Hepatocyte (in vitro differentiated cells): ENCODE measurements around the gene ARVCF. TPM values are rescaled to one million over a fixed set of nuclear protein-coding genes. Genes with fewer than 3 reads are reported as not detected.

Source experiments
- DNase-seq: peaks from one replicate; pipeline ENCODE4 v3.0.0-alpha.2; 2016; ENCODE audit warnings: low spot score
- H2AFZ ChIP-seq: fragments of 200-600 bp; sonication (generic); 2 replicates; pipeline ENCODE4 v1.6.0; 2016; ENCODE audit warnings: antibody characterized with exemption, mild to moderate bottlenecking
- H3K27ac ChIP-seq: fragments of 200-600 bp; sonication (generic); 2 replicates; pipeline ENCODE4 v1.5.1; 2016; ENCODE audit warnings: mild to moderate bottlenecking
- H3K27me3 ChIP-seq: fragments of 200-600 bp; sonication (generic); 2 replicates; pipeline ENCODE4 v1.6.1; 2016
- H3K36me3 ChIP-seq: fragments of 200-600 bp; sonication (generic); replicated peaks from 2 replicates; pipeline ENCODE4 v1.5.1; 2016; ENCODE audit warnings: low read depth; ENCODE audit not compliant: insufficient read depth
- H3K4me1 ChIP-seq: fragments of 200-600 bp; sonication (generic); 2 replicates; pipeline ENCODE4 v1.5.1; 2016; ENCODE audit warnings: mild to moderate bottlenecking, moderate library complexity; ENCODE audit not compliant: insufficient read depth
- H3K4me2 ChIP-seq: fragments of 200-600 bp; sonication (generic); 2 replicates; pipeline ENCODE4 v1.6.0; 2016
- H3K4me3 ChIP-seq: fragments of 200-600 bp; sonication (generic); 2 replicates; pipeline ENCODE4 v1.5.1; 2016; ENCODE audit warnings: mild to moderate bottlenecking
- H3K79me2 ChIP-seq: fragments of 200-600 bp; sonication (generic); 2 replicates; pipeline ENCODE4 v1.6.0; 2017; ENCODE audit warnings: mild to moderate bottlenecking
- H3K9me2 ChIP-seq: fragments of 200-600 bp; sonication (generic); replicated peaks from 2 replicates; pipeline ENCODE4 v1.6.0; 2017; ENCODE audit warnings: mild to moderate bottlenecking; ENCODE audit not compliant: insufficient read depth
- H3K9me3 ChIP-seq: fragments of 200-600 bp; sonication (generic); 2 replicates; pipeline ENCODE4 v1.5.1; 2016; ENCODE audit warnings: low read depth, mild to moderate bottlenecking
- H4K20me1 ChIP-seq: fragments of 200-600 bp; sonication (generic); 2 replicates; pipeline ENCODE4 v1.6.0; 2016; ENCODE audit warnings: mild to moderate bottlenecking; ENCODE audit not compliant: insufficient read depth, poor library complexity, severe bottlenecking
- CTCF ChIP-seq: fragments of 200-600 bp; sonication (generic); IDR thresholded peaks from 2 replicates; pipeline ENCODE4 v1.5.1; 2016; ENCODE audit warnings: antibody characterized with exemption, mild to moderate bottlenecking; ENCODE audit not compliant: poor library complexity
- EZH2 ChIP-seq: fragments of 200-600 bp; sonication (generic); IDR thresholded peaks from 2 replicates; pipeline ENCODE4 v1.6.1; 2016; ENCODE audit warnings: antibody characterized with exemption, mild to moderate bottlenecking, borderline replicate concordance
- EZH2phosphoT487 ChIP-seq: fragments of 200-600 bp; sonication (generic); IDR thresholded peaks from one replicate; pipeline ENCODE4 v1.6.1; 2018; ENCODE audit warnings: antibody characterized with exemption, mild to moderate bottlenecking, low read depth, moderate library complexity; ENCODE audit not compliant: unreplicated experiment, severe bottlenecking
- WGBS: methylation state at CpG from one replicate; pipeline ENCODE4 v1.1.6; 2016; ENCODE audit warnings: low lambda C conversion rate; ENCODE audit errors: missing lambda C conversion rate; 5-methylcytosine and 5-hydroxymethylcytosine counted together
- polyA plus RNA-seq: library from polyadenylated mRNA; unstranded; fragments of >200 nt; fragmentation: Nextera tagmentation; extraction: Ambion mirVana; gene quantifications from 2 replicates; pipeline ENCODE4 v1.2.1, GENCODE V29; 2016
- total RNA-seq: library from RNA; depleted of rRNA; stranded (reverse); fragments of >200 nt; gene quantifications from 2 replicates; pipeline ENCODE4 v1.2.3, GENCODE V29; 2014

Gene ARVCF
- total and polyA plus RNA-seq, 2 experiments from 2014 or later: 23.8 to 32.5 TPM

- Histone ChIP-seq H3K4me3 (no peak overlapping the region), H3K9me3 (no peaks in the 10 kb centered on the region), H2AFZ (no peak overlapping the region), H3K27me3 (no peaks in the 10 kb centered on the region), H3K36me3 (no peaks in the 10 kb centered on the region), H3K9me2 (no peaks in the 10 kb centered on the region), H3K4me2 (no peak overlapping the region), H4K20me1 (peaks cover 6% of the 10 kb centered on the region), H3K27ac (no peak overlapping the region), H3K79me2 (no peaks in the 10 kb centered on the region), H3K4me1 (no peaks in the 10 kb centered on the region)
- 94% methylated on average over 7 of the region's 7 CpGs for WGBS
- TF ChIP-seq EZH2phosphoT487 (no peak), EZH2 (no peak), CTCF (no peak)
- DNase-seq: no peak
Measured at GRCh38 chr22:20032407-20032991, 15.9 kb upstream of the ARVCF start.

GRCh38 chr22:20031732-20032406 lies 15.2 kb upstream of the ARVCF start:
- Histone ChIP-seq H3K79me2 (no peaks in the 10 kb centered on the region), H3K36me3 (no peaks in the 10 kb centered on the region), H3K9me2 (no peaks in the 10 kb centered on the region), H3K4me3 (no peak overlapping the region), H3K9me3 (no peaks in the 10 kb centered on the region), H3K27ac (no peak overlapping the region), H3K4me1 (no peaks in the 10 kb centered on the region), H4K20me1 (peaks cover 6% of the 10 kb centered on the region), H3K4me2 (no peak overlapping the region), H2AFZ (no peak overlapping the region), H3K27me3 (no peaks in the 10 kb centered on the region)
- 92% methylated on average over 16 of the region's 16 CpGs for WGBS
- no peak for DNase-seq
- no peak for TF ChIP-seq CTCF
- TF ChIP-seq EZH2: no peak
- no peak for TF ChIP-seq EZH2phosphoT487

- no peaks in the 10 kb centered on the region for H3K36me3 ChIP-seq
- no peak for DNase-seq
- H3K4me3 ChIP-seq: no peak overlapping the region
- H4K20me1 ChIP-seq: peaks cover 6% of the 10 kb centered on the region
- H3K9me3 ChIP-seq: no peaks in the 10 kb centered on the region
- no peak overlapping the region for H2AFZ ChIP-seq
- no peaks in the 10 kb centered on the region for H3K4me1 ChIP-seq
- no peaks in the 10 kb centered on the region for H3K9me2 ChIP-seq
- no peak for TF ChIP-seq CTCF
- no peaks in the 10 kb centered on the region for H3K27me3 ChIP-seq
- no peak overlapping the region for H3K4me2 ChIP-seq
- no peaks in the 10 kb centered on the region for H3K79me2 ChIP-seq
- WGBS: 94% methylated on average over 9 of the region's 9 CpGs
- no peak overlapping the region for H3K27ac ChIP-seq
Measured at GRCh38 chr22:20029550-20030225, 13.1 kb upstream of the ARVCF start.
